ENCODE data around the gene AXIN1.

The AXIN1 gene

GRCh38 chr16:376817-377418 lies 24.4 kb upstream of the AXIN1 start:
- TF ChIP-seq CTCF (IDR thresholded peaks at IDR 0.05; ENCODE audit: extremely low read depth, insufficient read depth, missing control alignments): no peak
- no peak for DNase-seq (ENCODE audit: low spot score)
- in situ Hi-C loops (cut with MboI; ENCODE audit: low pct_unique_long_range_greater_than_20kb, low sequenced_read_pairs, unreplicated experiment): no loop called here

GRCh38 chr16:375927-376816 lies 23.6 kb upstream of the AXIN1 start:
- DNase-seq (ENCODE audit: low spot score): no peak
- in situ Hi-C loops (cut with MboI; ENCODE audit: low pct_unique_long_range_greater_than_20kb, low sequenced_read_pairs, unreplicated experiment): no loop called here
- TF ChIP-seq CTCF (IDR thresholded peaks at IDR 0.05; ENCODE audit: extremely low read depth, insufficient read depth, missing control alignments): no peak

GRCh38 chr16:375212-375611 lies 22.7 kb upstream of the AXIN1 start:
- TF ChIP-seq CTCF (IDR thresholded peaks at IDR 0.05; ENCODE audit: extremely low read depth, insufficient read depth, missing control alignments): no peak
- DNase-seq (ENCODE audit: low spot score): no peak
- in situ Hi-C loops (cut with MboI; ENCODE audit: low pct_unique_long_range_greater_than_20kb, low sequenced_read_pairs, unreplicated experiment): no loop called here

GRCh38 chr16:374616-374926 lies 22.0 kb upstream of the AXIN1 start:
- no peak for TF ChIP-seq CTCF (IDR thresholded peaks at IDR 0.05; ENCODE audit: extremely low read depth, insufficient read depth, missing control alignments)
- no peak for DNase-seq (ENCODE audit: low spot score)
- in situ Hi-C loops (cut with MboI; ENCODE audit: low pct_unique_long_range_greater_than_20kb, low sequenced_read_pairs, unreplicated experiment): no loop called here

- in situ Hi-C loops (cut with MboI; ENCODE audit: low pct_unique_long_range_greater_than_20kb, low sequenced_read_pairs, unreplicated experiment): no loop called here
- no peak for TF ChIP-seq CTCF (IDR thresholded peaks at IDR 0.05; ENCODE audit: extremely low read depth, insufficient read depth, missing control alignments)
Observed at GRCh38 chr16:373848-374615, 21.5 kb upstream of the AXIN1 start.

GRCh38 chr16:373020-373598 lies 20.6 kb upstream of the AXIN1 start:
- no peak for TF ChIP-seq CTCF (IDR thresholded peaks at IDR 0.05; ENCODE audit: extremely low read depth, insufficient read depth, missing control alignments)
- DNase-seq (ENCODE audit: low spot score): no peak
- in situ Hi-C loops (cut with MboI; ENCODE audit: low pct_unique_long_range_greater_than_20kb, low sequenced_read_pairs, unreplicated experiment): no loop called here

More at GRCh38 chr16:373848-374615, 21.5 kb upstream of the AXIN1 start:
- DNase-seq (ENCODE audit: low spot score): no peak
